ENCODE data around the gene LIN54. TPM values are rescaled to one million over a fixed set of nuclear protein-coding genes. Genes with fewer than 3 reads are reported as not detected.

LIN54 gene
- total and polyA plus RNA-seq, 2 of the 4 experiments (the other 2 are of a cell fraction), result 5.3 to 26.9 TPM

DNA sequence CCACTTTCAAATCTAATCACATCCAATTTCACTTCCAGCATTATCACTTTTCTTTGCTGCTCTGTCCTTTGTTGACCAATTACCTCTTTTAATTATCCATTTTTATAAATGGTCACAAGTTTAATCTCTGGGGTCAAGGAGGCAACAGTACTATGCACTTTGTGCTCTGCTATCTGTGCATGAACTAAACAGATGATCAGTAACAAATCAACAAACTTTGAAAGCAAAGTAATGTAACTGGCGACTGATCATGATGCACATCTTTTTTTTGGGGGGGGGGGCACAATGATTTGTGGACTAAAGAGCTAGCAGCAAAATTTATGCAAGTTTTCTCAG, 118.2 kb downstream of the LIN54 start:
- no peak overlapping the region for H2AK5ac ChIP-seq (ENCODE audit: low read depth, low read length)
- H3K14ac ChIP-seq (replicated peaks; ENCODE audit: low read depth, low read length), result no peak overlapping the region
- no peak overlapping the region for H3K23ac ChIP-seq (ENCODE audit: low read depth, low read length)
- ATAC-seq (ENCODE audit: low read depth) (no peak), DNase-seq (no peak)
- H3K9me1 ChIP-seq (ENCODE audit: insufficient read depth, low read length), result no peaks in the 10 kb centered on the region
- WGBS, 2 experiments (ENCODE audit: extremely low coverage in 2 of 2, insufficient read length in 1 of 2), result 80% methylated on average over 1 of the region's 1 CpG; no CpG with 5 or more reads in 1 of the 2 experiments
- no peak overlapping the region for H4K5ac ChIP-seq (ENCODE audit: low read depth, low read length)
- H3K79me1 ChIP-seq (ENCODE audit: low read depth in 1 of 2, low read length in 2 of 2), result peaks cover 10 to 33% of the 10 kb centered on the region in 2 experiments; a peak in 2 of 4 replicates
- peaks cover 9% of the 10 kb centered on the region for H3K36me3 ChIP-seq (ENCODE audit: control insufficient read depth, insufficient read depth, low read length)
- H3K18ac ChIP-seq (ENCODE audit: low read depth, low read length), result no peak overlapping the region
- no peak overlapping the region for H2BK20ac ChIP-seq (ENCODE audit: low read depth, low read length)
- H2AFZ ChIP-seq (replicated peaks; ENCODE audit: low read length, poor library complexity), result no peak overlapping the region
- ChIA-PET POLR2A (ENCODE audit: unreplicated experiment) (no interaction called here), CTCF (no interaction called here)
- no peak overlapping the region for H3K27ac ChIP-seq (ENCODE audit: insufficient read depth, low read length)
- no peak overlapping the region for H4K8ac ChIP-seq (ENCODE audit: low read depth in 2 of 2, low read length in 2 of 2)
- no peak overlapping the region for H2AK9ac ChIP-seq (replicated peaks; ENCODE audit: low read depth, low read length, poor library complexity)
- no peak overlapping the region for H3K9ac ChIP-seq (ENCODE audit: low read depth, low read length)
- no TSS peak for BruUV-seq (replicated peaks)
- TF ChIP-seq MAZ (IDR thresholded peaks at IDR 0.05; ENCODE audit: borderline replicate concordance, low read depth, low read length) (no peak), RAD21 (IDR thresholded peaks at IDR 0.05; ENCODE audit: low read length) (no peak), USF2 (IDR thresholded peaks at IDR 0.05; ENCODE audit: low read depth, low read length) (no peak), RCOR1 (IDR thresholded peaks at IDR 0.05; ENCODE audit: insufficient replicate concordance, low read length) (no peak), RFX5 (IDR thresholded peaks at IDR 0.05; ENCODE audit: low read depth, low read length) (no peak), MXI1 (IDR thresholded peaks at IDR 0.05; ENCODE audit: borderline replicate concordance, low read depth, low read length) (no peak)
- TF ChIP-seq, protein P1, sequence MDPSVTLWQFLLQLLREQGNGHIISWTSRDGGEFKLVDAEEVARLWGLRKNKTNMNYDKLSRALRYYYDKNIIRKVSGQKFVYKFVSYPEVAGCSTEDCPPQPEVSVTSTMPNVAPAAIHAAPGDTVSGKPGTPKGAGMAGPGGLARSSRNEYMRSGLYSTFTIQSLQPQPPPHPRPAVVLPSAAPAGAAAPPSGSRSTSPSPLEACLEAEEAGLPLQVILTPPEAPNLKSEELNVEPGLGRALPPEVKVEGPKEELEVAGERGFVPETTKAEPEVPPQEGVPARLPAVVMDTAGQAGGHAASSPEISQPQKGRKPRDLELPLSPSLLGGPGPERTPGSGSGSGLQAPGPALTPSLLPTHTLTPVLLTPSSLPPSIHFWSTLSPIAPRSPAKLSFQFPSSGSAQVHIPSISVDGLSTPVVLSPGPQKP (IDR thresholded peaks at IDR 0.05; ENCODE audit: borderline replicate concordance, low read depth, low read length), result no peak
- H3K9me3 ChIP-seq (ENCODE audit: control insufficient read depth, insufficient read depth, low read length), result no peaks in the 10 kb centered on the region
- H3K4me3 ChIP-seq (ENCODE audit: insufficient read depth, low read depth, low read length), result no peak overlapping the region
- H3K4me1 ChIP-seq (ENCODE audit: control insufficient read depth, insufficient read depth, low read length), result no peaks in the 10 kb centered on the region
- no peak overlapping the region for H3K4ac ChIP-seq (ENCODE audit: low read depth, low read length)
- dilution Hi-C loops (cut with HindIII; ENCODE audit: low sequenced_read_pairs, unreplicated experiment), result no loop called here
- no peak overlapping the region for H2BK5ac ChIP-seq (ENCODE audit: low read depth, low read length, poor library complexity, severe bottlenecking)
- peaks cover 15% of the 10 kb centered on the region; the same call in 1 of the 2 replicates for H4K20me1 ChIP-seq (ENCODE audit: insufficient read depth, low read length)
- in situ Hi-C loops (cut with MboI; ENCODE audit: low sequenced_read_pairs), result no loop called here
- no peak overlapping the region; the same call in 1 of the 2 replicates for H3K4me2 ChIP-seq (ENCODE audit: low read depth, low read length)
- H3K56ac ChIP-seq (ENCODE audit: extremely low read depth, insufficient read depth, low read length), result no peak overlapping the region
- no peak overlapping the region for H4K91ac ChIP-seq (ENCODE audit: insufficient read depth, low read depth, low read length)
- intact Hi-C loops (cut with micrococcal nuclease), result no loop called here
- H2BK15ac ChIP-seq (ENCODE audit: low read depth, low read length), result no peak overlapping the region
- no peak overlapping the region for H2BK120ac ChIP-seq (ENCODE audit: low read depth, low read length)
- H3K27me3 ChIP-seq (ENCODE audit: control insufficient read depth, insufficient read depth, low read length), result no peaks in the 10 kb centered on the region

Data from IMR-90 (cell line).